ENCODE measurements around the gene EIF4G1. TPM values are rescaled to one million over a fixed set of nuclear protein-coding genes. Genes with fewer than 3 reads are reported as not detected.

Gene EIF4G1
- total and polyA plus RNA-seq, 10 of the 15 experiments (the other 5 are each of a cell fraction or from before 2014, with no cell fraction given) = 5.7 to 462 (median 237) TPM

- TF ChIP-seq ZBTB40 (IDR thresholded peaks at IDR 0.05; ENCODE audit: borderline replicate concordance) (no peak), E4F1 (IDR thresholded peaks at IDR 0.05; ENCODE audit: borderline replicate concordance, partially characterized antibody) (no peak), MTA2 (IDR thresholded peaks at IDR 0.05; ENCODE audit: low read depth) (no peak), USF1 (IDR thresholded peaks at IDR 0.05; ENCODE audit: borderline replicate concordance, extremely low read length, insufficient read depth, low read depth, low read length) (no peak), WRNIP1 (IDR thresholded peaks at IDR 0.05; ENCODE audit: borderline replicate concordance, low read depth, low read length) (no peak), SMAD1 (IDR thresholded peaks at IDR 0.05; ENCODE audit: low read depth, partially characterized antibody) (no peak)
Measured at GRCh38 chr3:184337399-184337714, 23.0 kb downstream of the EIF4G1 start, which contains the start of gene FAM131A (continued).
